ENCODE measurements around the gene PRR15. TPM values are rescaled to one million over a fixed set of nuclear protein-coding genes. Genes with fewer than 3 reads are reported as not detected.

Gene PRR15
- total and polyA plus RNA-seq, 4 donors: 0.02 to 0.98 (median 0.17) TPM; not detected in 1

DNA sequence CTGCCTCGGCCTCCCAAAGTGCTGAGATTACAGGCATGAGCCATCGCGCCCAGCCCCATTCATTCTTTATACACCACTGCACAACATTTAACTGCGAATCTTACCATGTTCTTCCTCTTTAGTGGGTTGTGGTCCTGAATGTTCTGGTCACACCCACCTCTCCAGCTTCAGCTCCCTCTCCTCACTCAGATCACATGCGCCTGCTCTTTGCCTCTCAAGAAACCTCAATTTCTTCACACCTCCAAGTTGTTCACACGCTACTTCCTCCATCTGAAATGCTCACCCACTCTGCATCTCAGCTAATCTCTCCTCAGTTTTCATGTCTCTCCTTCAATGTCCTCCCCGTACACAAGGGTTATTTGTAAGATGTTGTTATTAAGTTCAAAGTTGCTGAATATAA, 2.4 kb upstream of the PRR15 start:
- H3K27me3 ChIP-seq (ENCODE audit: control insufficient read depth in 4 of 4, insufficient read depth in 4 of 4, low read length in 3 of 4): peaks cover 0 to 15% (median 2%) of the 10 kb centered on the region in 4 donors
- WGBS: 92% methylated on average over 7 of the region's 7 CpGs

GRCh38 chr7:29562307-29562706, 1.3 kb upstream of the PRR15 start:
- DNase-seq (ENCODE audit: low spot score): no peak
- Histone ChIP-seq H3K36me3 (ENCODE audit: control insufficient read depth in 4 of 4, insufficient read depth in 3 of 4, low read depth in 1 of 4, low read length in 3 of 4) (no peaks in the 10 kb centered on the region), H3K27ac (ENCODE audit: low read depth in 1 of 2, low read length in 2 of 2) (no peak overlapping the region), H3K9ac (ENCODE audit: low read depth in 1 of 2, low read length in 2 of 2) (no peak overlapping the region), H3K4me3 (ENCODE audit: low read depth in 1 of 3, low read length in 3 of 3) (no peak overlapping the region), H3K27me3 (ENCODE audit: control insufficient read depth in 4 of 4, insufficient read depth in 4 of 4, low read length in 3 of 4) (peaks cover 0 to 15% (median 3%) of the 10 kb centered on the region in 4 donors), H3K4me1 (ENCODE audit: control insufficient read depth in 4 of 4, insufficient read depth in 4 of 4, low read length in 3 of 4) (peaks cover 12 to 43% (median 39%) of the 10 kb centered on the region in 4 donors), H3K9me3 (ENCODE audit: control insufficient read depth in 4 of 4, low read length in 3 of 4) (no peaks in the 10 kb centered on the region)
- WGBS: 75% methylated on average over 6 of the region's 6 CpGs
- TF ChIP-seq, protein P1, sequence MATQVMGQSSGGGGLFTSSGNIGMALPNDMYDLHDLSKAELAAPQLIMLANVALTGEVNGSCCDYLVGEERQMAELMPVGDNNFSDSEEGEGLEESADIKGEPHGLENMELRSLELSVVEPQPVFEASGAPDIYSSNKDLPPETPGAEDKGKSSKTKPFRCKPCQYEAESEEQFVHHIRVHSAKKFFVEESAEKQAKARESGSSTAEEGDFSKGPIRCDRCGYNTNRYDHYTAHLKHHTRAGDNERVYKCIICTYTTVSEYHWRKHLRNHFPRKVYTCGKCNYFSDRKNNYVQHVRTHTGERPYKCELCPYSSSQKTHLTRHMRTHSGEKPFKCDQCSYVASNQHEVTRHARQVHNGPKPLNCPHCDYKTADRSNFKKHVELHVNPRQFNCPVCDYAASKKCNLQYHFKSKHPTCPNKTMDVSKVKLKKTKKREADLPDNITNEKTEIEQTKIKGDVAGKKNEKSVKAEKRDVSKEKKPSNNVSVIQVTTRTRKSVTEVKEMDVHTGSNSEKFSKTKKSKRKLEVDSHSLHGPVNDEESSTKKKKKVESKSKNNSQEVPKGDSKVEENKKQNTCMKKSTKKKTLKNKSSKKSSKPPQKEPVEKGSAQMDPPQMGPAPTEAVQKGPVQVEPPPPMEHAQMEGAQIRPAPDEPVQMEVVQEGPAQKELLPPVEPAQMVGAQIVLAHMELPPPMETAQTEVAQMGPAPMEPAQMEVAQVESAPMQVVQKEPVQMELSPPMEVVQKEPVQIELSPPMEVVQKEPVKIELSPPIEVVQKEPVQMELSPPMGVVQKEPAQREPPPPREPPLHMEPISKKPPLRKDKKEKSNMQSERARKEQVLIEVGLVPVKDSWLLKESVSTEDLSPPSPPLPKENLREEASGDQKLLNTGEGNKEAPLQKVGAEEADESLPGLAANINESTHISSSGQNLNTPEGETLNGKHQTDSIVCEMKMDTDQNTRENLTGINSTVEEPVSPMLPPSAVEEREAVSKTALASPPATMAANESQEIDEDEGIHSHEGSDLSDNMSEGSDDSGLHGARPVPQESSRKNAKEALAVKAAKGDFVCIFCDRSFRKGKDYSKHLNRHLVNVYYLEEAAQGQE (IDR thresholded peaks at IDR 0.05): no peak
- TF ChIP-seq MAX (IDR thresholded peaks at IDR 0.05): no peak
- TF ChIP-seq RAD21 (IDR thresholded peaks at IDR 0.05): no peak
- TF ChIP-seq FOXA1 (IDR thresholded peaks at IDR 0.05): no peak
- TF ChIP-seq YY1 (IDR thresholded peaks at IDR 0.05): no peak
- TF ChIP-seq HNF4G (IDR thresholded peaks at IDR 0.05): no peak
- TF ChIP-seq EGR1 (IDR thresholded peaks at IDR 0.05; ENCODE audit: low read depth in 2 of 2): no peak
- no peak for TF ChIP-seq CTCF (IDR thresholded peaks at IDR 0.05; ENCODE audit: low read depth, low read length, missing input control)
- no peak for TF ChIP-seq ZBTB33 (IDR thresholded peaks at IDR 0.05)
- TF ChIP-seq TAF1 (conservative IDR thresholded peaks at IDR 0.05): no peak
- TF ChIP-seq FOXA2 (IDR thresholded peaks at IDR 0.05): no peak

More for the DNA sequence above, 2.4 kb upstream of the PRR15 start:
- no peaks in the 10 kb centered on the region for H3K9me3 ChIP-seq (ENCODE audit: control insufficient read depth in 4 of 4, low read length in 3 of 4)
- no peak overlapping the region for H3K27ac ChIP-seq (ENCODE audit: low read depth in 1 of 2, low read length in 2 of 2)
- H3K4me1 ChIP-seq (ENCODE audit: control insufficient read depth in 4 of 4, insufficient read depth in 4 of 4, low read length in 3 of 4): peaks cover 12 to 34% (median 30%) of the 10 kb centered on the region in 4 donors
- H3K4me3 ChIP-seq (ENCODE audit: low read depth in 1 of 3, low read length in 3 of 3): no peak overlapping the region
- DNase-seq (ENCODE audit: low spot score): no peak
- H3K9ac ChIP-seq (ENCODE audit: low read depth in 1 of 2, low read length in 2 of 2): no peak overlapping the region
- no peak for TF ChIP-seq HNF4G (IDR thresholded peaks at IDR 0.05)
- TF ChIP-seq RAD21 (IDR thresholded peaks at IDR 0.05): no peak
- TF ChIP-seq RXRA (IDR thresholded peaks at IDR 0.05): no peak
- TF ChIP-seq HNF4A (conservative IDR thresholded peaks at IDR 0.05): no peak
- no peak for TF ChIP-seq YY1 (IDR thresholded peaks at IDR 0.05)
- no peak for TF ChIP-seq GABPA (IDR thresholded peaks at IDR 0.05 in 1 of 2, conservative IDR thresholded peaks at IDR 0.05 in 1 of 2)
- no peak for TF ChIP-seq FOXA1 (IDR thresholded peaks at IDR 0.05)
- no peak for TF ChIP-seq EGR1 (IDR thresholded peaks at IDR 0.05; ENCODE audit: low read depth in 2 of 2)
- no peak for TF ChIP-seq MAX (IDR thresholded peaks at IDR 0.05)
- no peak for TF ChIP-seq ATF3 (IDR thresholded peaks at IDR 0.05)
- H3K36me3 ChIP-seq (ENCODE audit: control insufficient read depth in 4 of 4, insufficient read depth in 3 of 4, low read depth in 1 of 4, low read length in 3 of 4): no peaks in the 10 kb centered on the region

All from liver (tissue), 9 donors.